ENCODE results near the gene FDX1. TPM values are rescaled to one million over a fixed set of nuclear protein-coding genes. Genes with fewer than 3 reads are reported as not detected.

FDX1 gene
- polyA plus RNA-seq, 1 donor from 2014 or later = 14.3 TPM

GRCh38 chr11:110430267-110431050 lies 711 bp downstream of the FDX1 start:
- Histone ChIP-seq H3K9me3 (ENCODE audit: low read length) (no peaks in the 10 kb centered on the region), H3K4me2 (ENCODE audit: low read length) (peak overlapping the region; percentile 93), H3K9me2 (ENCODE audit: insufficient read depth, low read length) (no peaks in the 10 kb centered on the region), H2AFZ (ENCODE audit: low read depth, low read length) (peak overlapping the region; percentile 43), H4K20me1 (ENCODE audit: insufficient read depth) (peaks cover 3% of the 10 kb centered on the region), H3K4me3 (ENCODE audit: low read length) (peak overlapping the region; percentile 94), H3K27ac (ENCODE audit: low read length) (peak overlapping the region; percentile 64), H3K79me2 (replicated peaks; ENCODE audit: insufficient read depth, low read length) (peaks cover 47% of the 10 kb centered on the region), H3K9ac (ENCODE audit: low read length) (peak overlapping the region; percentile 81), H3K36me3 (ENCODE audit: insufficient read depth, low read length) (no peaks in the 10 kb centered on the region), H3K27me3 (ENCODE audit: insufficient read depth, low read depth, low read length) (no peaks in the 10 kb centered on the region), H3F3A (ENCODE audit: insufficient read depth, low read length, poor library complexity, severe bottlenecking) (no peaks in the 10 kb centered on the region)
- no peak for TF ChIP-seq EZH2 (IDR thresholded peaks at IDR 0.05; ENCODE audit: borderline replicate concordance, insufficient read depth, low read length, poor library complexity, severe bottlenecking)
- TF ChIP-seq POLR2AphosphoS5 (IDR thresholded peaks at IDR 0.05) = no peak
- peak; percentile 12 for TF ChIP-seq MXI1 (conservative IDR thresholded peaks at IDR 0.05; ENCODE audit: poor library complexity, severe bottlenecking)
- TF ChIP-seq, protein P1, sequence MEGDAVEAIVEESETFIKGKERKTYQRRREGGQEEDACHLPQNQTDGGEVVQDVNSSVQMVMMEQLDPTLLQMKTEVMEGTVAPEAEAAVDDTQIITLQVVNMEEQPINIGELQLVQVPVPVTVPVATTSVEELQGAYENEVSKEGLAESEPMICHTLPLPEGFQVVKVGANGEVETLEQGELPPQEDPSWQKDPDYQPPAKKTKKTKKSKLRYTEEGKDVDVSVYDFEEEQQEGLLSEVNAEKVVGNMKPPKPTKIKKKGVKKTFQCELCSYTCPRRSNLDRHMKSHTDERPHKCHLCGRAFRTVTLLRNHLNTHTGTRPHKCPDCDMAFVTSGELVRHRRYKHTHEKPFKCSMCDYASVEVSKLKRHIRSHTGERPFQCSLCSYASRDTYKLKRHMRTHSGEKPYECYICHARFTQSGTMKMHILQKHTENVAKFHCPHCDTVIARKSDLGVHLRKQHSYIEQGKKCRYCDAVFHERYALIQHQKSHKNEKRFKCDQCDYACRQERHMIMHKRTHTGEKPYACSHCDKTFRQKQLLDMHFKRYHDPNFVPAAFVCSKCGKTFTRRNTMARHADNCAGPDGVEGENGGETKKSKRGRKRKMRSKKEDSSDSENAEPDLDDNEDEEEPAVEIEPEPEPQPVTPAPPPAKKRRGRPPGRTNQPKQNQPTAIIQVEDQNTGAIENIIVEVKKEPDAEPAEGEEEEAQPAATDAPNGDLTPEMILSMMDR (IDR thresholded peaks at IDR 0.05; ENCODE audit: poor library complexity, severe bottlenecking) = peak; percentile 2
- TF ChIP-seq RAD21 (conservative IDR thresholded peaks at IDR 0.05) = peak; percentile 6
- TF ChIP-seq EP300 (conservative IDR thresholded peaks at IDR 0.05; ENCODE audit: poor library complexity, severe bottlenecking) = no peak
- no peak for TF ChIP-seq SMC3 (conservative IDR thresholded peaks at IDR 0.05; ENCODE audit: poor library complexity)
- TF ChIP-seq TAF1 (IDR thresholded peaks at IDR 0.05; ENCODE audit: low read depth) = no peak
- TF ChIP-seq, protein P2, sequence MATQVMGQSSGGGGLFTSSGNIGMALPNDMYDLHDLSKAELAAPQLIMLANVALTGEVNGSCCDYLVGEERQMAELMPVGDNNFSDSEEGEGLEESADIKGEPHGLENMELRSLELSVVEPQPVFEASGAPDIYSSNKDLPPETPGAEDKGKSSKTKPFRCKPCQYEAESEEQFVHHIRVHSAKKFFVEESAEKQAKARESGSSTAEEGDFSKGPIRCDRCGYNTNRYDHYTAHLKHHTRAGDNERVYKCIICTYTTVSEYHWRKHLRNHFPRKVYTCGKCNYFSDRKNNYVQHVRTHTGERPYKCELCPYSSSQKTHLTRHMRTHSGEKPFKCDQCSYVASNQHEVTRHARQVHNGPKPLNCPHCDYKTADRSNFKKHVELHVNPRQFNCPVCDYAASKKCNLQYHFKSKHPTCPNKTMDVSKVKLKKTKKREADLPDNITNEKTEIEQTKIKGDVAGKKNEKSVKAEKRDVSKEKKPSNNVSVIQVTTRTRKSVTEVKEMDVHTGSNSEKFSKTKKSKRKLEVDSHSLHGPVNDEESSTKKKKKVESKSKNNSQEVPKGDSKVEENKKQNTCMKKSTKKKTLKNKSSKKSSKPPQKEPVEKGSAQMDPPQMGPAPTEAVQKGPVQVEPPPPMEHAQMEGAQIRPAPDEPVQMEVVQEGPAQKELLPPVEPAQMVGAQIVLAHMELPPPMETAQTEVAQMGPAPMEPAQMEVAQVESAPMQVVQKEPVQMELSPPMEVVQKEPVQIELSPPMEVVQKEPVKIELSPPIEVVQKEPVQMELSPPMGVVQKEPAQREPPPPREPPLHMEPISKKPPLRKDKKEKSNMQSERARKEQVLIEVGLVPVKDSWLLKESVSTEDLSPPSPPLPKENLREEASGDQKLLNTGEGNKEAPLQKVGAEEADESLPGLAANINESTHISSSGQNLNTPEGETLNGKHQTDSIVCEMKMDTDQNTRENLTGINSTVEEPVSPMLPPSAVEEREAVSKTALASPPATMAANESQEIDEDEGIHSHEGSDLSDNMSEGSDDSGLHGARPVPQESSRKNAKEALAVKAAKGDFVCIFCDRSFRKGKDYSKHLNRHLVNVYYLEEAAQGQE (IDR thresholded peaks at IDR 0.05; ENCODE audit: borderline replicate concordance) = peak; percentile 21

DNA sequence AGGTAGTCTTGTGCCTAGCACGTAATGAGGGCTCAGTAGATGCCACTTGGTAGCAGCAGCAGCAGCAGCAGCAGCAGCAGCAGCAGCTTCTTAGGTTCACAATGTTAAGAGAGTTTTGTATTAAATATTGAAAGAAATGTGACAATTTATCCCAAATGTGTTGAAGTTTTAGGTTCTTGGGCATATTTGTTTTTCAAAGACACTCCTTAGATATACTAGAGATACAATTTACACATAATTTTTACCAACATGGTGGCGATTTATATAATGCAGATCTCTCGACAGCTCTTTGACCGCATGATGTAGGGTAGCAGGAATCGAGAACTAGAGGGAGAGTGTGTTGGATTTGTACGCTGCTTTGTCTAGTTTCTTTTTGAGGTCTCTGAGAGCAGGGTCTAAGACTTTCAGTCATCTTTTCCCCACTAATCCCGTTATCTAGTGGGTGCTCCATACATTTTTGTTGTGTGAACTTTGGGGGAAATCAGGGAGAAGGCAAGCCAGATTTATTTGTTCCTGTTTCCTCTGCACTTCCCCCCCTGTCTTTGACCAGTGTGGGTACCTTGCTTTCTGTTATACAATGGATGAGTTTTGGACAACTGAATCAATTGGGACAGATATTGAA lies 1.4 kb downstream of the FDX1 start:
- no peaks in the 10 kb centered on the region for H3K9me3 ChIP-seq (ENCODE audit: low read length)
- no peaks in the 10 kb centered on the region for H3K9me2 ChIP-seq (ENCODE audit: insufficient read depth, low read length)
- peaks cover 3% of the 10 kb centered on the region for H4K20me1 ChIP-seq (ENCODE audit: insufficient read depth)
- H3K36me3 ChIP-seq (ENCODE audit: insufficient read depth, low read length) = no peaks in the 10 kb centered on the region
- H3K9ac ChIP-seq (ENCODE audit: low read length) = peak overlapping the region; percentile 81
- H3K27ac ChIP-seq (ENCODE audit: low read length) = peak overlapping the region; percentile 64
- H3F3A ChIP-seq (ENCODE audit: insufficient read depth, low read length, poor library complexity, severe bottlenecking) = no peaks in the 10 kb centered on the region
- H2AFZ ChIP-seq (ENCODE audit: low read depth, low read length) = peak overlapping the region; percentile 43
- peaks cover 52% of the 10 kb centered on the region for H3K79me2 ChIP-seq (replicated peaks; ENCODE audit: insufficient read depth, low read length)
- peak overlapping the region; percentile 93 for H3K4me2 ChIP-seq (ENCODE audit: low read length)
- H3K27me3 ChIP-seq (ENCODE audit: insufficient read depth, low read depth, low read length) = no peaks in the 10 kb centered on the region
- H3K4me3 ChIP-seq (ENCODE audit: low read length) = peak overlapping the region; percentile 94
- TF ChIP-seq, protein P2 (IDR thresholded peaks at IDR 0.05; ENCODE audit: borderline replicate concordance) = no peak
- TF ChIP-seq POLR2AphosphoS5 (IDR thresholded peaks at IDR 0.05) = no peak
- no peak for TF ChIP-seq TAF1 (IDR thresholded peaks at IDR 0.05; ENCODE audit: low read depth)
- TF ChIP-seq MXI1 (conservative IDR thresholded peaks at IDR 0.05; ENCODE audit: poor library complexity, severe bottlenecking) = no peak
- TF ChIP-seq RAD21 (conservative IDR thresholded peaks at IDR 0.05) = no peak
- no peak for TF ChIP-seq EZH2 (IDR thresholded peaks at IDR 0.05; ENCODE audit: borderline replicate concordance, insufficient read depth, low read length, poor library complexity, severe bottlenecking)
- TF ChIP-seq SMC3 (conservative IDR thresholded peaks at IDR 0.05; ENCODE audit: poor library complexity) = no peak
- TF ChIP-seq EP300 (conservative IDR thresholded peaks at IDR 0.05; ENCODE audit: poor library complexity, severe bottlenecking) = no peak
- TF ChIP-seq, protein P1 (IDR thresholded peaks at IDR 0.05; ENCODE audit: poor library complexity, severe bottlenecking) = no peak

Measured in neural cell (in vitro differentiated cells).